IPS DF 4.7 (cell line): ENCODE measurements around the gene HDAC8.

Experiments used
- DNase-seq: peaks from one replicate; pipeline ENCODE4 v3.0.0-alpha.2; 2013; ENCODE audit warnings: low spot score; ENCODE audit errors: extremely low read depth

The HDAC8 gene

GRCh38 chrX:72297953-72298730 lies 274.5 kb downstream of the HDAC8 start:
- no peak for DNase-seq

- no peak for DNase-seq
These were observed 275.7 kb downstream of the HDAC8 start for GRCh38 chrX:72296991-72297390.

GRCh38 chrX:72295745-72296144 lies 276.9 kb downstream of the HDAC8 start:
- DNase-seq, result no peak

GRCh38 chrX:72294497-72294896 lies 278.1 kb downstream of the HDAC8 start:
- no peak for DNase-seq

GRCh38 chrX:72282302-72282701 lies 290.3 kb downstream of the HDAC8 start:
- no peak for DNase-seq

GRCh38 chrX:72280321-72280845 lies 292.3 kb downstream of the HDAC8 start:
- no peak for DNase-seq
